ENCODE measurements around the gene RNF40.

Gene RNF40

GRCh38 chr16:30740364-30741251 is 21.5 kb upstream of the RNF40 start:
- DNase-seq = no peak

DNA sequence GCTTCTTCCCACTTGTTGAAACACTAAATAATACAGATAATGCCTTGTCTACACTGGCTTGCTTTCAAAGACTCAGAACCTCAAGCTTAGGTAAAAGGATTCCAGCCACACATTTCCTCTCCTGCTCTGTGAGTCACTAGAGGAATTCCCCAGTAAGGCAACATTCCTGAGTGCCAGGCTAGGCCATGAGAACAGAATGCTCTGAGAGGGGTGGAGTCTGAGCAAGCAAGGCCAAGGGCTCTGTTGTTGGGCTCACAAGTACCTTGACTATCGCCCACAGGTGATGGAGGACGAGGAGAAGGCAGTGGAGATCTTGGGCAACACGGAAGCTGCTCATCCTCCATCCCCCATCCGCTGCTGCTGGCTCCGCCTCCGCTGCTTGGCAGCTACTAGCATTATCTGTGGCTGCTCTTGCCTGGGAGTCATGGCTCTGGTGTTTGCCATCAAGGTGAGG is 20.6 kb upstream of the RNF40 start:
- no peak for DNase-seq

- no peak for DNase-seq
These were observed 18.4 kb upstream of the RNF40 start for GRCh38 chr16:30743716-30744115.

GRCh38 chr16:30744183-30744582 is 17.9 kb upstream of the RNF40 start:
- no peak for DNase-seq

GRCh38 chr16:30745082-30745481 is 17.0 kb upstream of the RNF40 start:
- no peak for DNase-seq

DNA sequence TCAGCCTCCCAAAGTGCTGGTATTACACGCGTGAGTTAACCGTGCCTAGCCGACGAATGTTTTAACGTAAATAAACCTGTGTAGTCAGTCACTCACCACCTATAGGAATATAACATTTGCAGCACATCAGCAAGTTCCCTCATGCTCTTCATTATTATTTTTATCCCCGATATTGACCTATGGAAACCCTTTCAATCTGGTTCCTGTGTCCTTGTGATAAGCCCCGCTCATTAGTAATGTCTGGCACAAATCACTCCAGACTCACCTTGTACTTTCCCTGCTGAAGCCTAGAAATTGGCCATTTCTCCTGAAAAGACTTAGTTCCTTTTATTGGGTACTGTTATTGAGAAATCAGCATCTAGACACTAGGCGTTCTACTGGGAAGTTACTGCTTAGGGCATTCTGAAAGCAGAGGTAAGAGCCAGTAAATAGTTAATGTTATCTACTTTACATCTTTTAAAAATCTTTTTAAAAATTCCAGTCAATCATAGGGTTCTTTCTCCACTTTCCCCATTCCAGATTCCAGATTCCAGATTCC is 15.4 kb upstream of the RNF40 start:
- DNase-seq = no peak

DNA sequence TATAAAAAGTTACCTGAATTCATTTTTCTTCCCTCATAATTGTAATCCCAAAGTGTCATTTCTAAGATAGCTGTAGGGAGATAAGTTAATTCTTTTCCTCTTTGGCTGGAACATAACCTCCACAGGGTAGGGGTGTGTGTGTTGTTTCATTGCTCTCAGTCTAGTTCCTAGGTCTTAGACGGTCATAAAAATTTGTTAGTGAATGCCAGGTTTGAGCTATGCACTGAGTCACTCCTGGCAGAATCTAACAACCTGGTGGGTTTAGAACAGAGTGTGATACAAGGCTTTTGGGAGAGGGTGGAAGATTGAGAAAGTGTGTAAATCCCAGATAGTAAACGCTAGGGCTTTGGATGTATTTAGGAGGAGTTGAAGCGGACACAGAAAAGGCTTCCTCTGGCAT is 14.8 kb upstream of the RNF40 start:
- DNase-seq = no peak

DNA sequence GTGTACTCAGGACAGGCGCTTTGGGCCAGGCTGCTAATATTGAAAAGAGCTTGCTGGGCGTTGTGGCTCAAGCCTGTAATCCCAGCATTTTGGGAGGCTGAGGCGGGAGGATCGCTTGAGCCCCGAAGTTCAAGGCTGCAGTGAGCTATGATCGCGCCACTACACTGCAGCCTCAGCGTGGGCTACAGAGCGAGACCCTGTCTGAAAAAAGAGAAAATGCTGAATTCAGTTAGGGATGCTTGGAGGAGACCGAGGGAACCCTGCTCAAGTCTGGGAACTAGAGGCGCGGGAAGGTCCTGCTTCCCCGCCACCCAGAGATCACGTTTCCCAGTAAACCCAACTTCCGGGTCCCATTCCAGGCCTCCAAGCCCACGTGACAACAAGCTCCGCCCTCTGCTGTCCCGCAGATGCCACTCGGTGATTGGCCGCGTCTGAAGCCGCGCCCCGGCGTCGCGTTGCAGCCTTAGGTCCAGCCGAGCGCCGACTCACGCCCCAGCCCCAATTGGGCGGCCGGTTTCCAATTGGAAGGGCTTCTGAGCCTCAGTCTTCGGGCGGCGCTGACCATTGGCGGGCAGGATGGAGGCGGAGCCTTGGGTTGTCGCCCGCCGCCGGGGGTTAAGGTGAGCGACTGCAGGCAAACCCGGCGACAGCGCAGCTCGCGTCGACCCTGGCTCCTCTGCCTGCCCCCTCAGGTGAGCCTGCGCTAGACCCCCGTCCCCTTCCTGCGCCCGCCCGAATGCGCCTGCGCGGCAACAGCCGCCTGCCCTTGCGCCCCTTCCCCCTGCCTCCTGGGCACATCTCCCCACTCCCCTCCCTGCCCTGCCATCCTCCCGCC is 14.1 kb upstream of the RNF40 start, which contains the start of gene PHKG2:
Gene PHKG2 (plus strand): TSS at position 627 of the 835 bp plus-strand sequence. CDS start 396 bp downstream, outside the sequence.
- DNase-seq = peak; percentile 89 to 95

DNA sequence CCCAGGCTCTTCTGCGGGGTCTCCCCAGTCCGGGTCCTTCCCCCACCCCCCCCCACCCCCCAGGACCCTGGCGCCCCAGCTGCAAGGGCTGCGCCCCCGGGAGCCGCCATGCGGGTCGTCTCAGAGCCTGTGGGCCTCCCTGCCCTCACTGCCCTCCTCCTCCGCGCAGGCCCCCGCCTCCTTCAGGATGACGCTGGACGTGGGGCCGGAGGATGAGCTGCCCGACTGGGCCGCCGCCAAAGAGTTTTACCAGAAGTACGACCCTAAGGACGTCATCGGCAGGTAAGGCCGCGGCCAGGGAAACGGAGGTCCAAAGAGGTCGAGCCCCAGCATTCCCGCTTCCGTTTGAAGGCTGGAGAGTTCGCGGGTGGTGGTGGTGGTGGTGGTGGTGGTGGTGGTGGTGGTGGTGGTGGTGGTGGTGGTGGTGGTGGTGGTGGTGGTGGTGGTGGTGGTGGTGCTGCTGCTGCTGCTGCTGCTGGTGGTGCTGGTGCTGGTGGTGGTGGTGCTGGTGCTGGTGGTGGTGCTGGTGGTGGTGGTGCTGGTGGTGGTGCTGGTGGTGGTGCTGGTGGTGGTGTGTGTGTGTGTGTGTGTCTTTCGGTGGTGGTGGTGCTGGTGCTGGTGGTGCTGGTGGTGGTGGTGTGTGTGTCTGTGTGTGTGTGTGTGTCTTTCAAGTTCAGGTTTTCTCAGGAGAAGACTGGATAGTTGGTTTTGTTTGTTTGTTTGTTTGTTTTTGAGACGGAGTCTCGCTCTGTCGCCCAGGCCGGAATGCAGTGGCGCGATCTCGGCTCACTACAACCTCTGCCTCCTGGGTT is 13.3 kb upstream of the RNF40 start:
- no peak for DNase-seq

DNA sequence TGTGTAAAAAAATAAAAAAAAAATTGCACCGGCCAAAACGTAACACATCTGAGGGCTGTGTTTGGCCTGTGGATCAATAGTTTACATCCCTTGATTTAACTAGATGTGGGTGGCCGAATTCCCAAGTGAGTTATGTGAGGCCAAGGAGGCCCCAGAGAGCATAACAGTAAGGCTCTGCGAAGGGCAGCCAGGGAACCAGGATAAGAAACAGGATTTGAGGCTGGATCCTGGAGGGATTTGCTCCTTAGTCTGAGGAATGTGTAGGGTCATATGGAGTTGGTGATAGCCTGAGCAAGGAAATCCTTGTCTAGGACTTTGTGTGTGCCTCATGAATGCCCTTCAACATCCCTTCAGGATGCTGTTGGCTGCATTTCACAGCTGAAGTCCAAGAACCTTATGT is 11.9 kb upstream of the RNF40 start:
- DNase-seq = no peak

- no peak for DNase-seq
These were observed 11.2 kb upstream of the RNF40 start for GRCh38 chr16:30750876-30751465.

DNA sequence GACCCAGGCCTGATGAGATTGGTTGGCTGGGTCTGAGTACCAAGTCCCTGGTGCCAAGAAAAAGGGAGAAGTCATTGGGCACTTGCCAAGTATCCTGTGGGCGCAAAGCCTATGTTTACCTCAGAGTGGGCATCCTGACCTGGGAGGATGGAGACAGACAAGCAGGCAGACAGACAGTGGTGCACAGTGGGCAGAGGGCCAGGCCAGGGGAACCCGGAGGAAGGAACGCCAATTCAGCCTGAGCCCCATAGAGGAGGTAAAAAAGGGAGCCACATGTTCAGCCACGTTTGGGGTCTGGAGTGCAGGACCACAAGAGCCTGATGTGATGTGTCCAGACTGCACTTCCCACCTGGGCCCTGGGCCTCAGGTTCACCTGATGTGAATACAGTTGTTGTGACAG is 8.5 kb upstream of the RNF40 start:
- DNase-seq = no peak

DNA sequence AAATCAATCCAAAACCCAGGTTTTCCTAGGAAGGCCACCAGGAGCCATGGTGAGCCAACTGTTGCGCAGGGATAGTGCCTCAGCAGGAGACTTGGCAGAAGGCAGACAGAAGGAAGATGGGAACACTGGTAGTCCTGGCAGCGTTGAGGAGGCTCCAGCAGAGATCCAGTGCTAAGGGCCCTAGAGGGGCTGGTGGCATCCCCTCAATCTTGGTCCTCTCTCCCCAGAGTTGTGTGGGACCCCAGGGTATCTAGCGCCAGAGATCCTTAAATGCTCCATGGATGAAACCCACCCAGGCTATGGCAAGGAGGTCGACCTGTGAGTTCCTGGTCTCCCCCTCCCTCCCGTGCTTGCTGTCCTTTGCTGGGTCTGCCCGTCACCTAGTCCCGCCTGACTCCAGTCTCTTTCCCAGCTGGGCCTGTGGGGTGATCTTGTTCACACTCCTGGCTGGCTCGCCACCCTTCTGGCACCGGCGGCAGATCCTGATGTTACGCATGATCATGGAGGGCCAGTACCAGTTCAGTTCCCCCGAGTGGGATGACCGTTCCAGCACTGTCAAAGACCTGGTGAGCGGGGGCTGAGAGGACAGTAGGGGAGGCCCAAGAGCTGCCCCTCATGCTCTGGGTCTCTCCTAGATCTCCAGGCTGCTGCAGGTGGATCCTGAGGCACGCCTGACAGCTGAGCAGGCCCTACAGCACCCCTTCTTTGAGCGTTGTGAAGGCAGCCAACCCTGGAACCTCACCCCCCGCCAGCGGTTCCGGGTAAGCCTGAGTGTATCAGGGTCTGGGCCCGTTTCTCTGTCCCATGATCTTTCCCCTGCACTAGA is 6.0 kb upstream of the RNF40 start:
- DNase-seq = no peak

- no peak for DNase-seq
These were observed 5.4 kb upstream of the RNF40 start for GRCh38 chr16:30756781-30757100.

GRCh38 chr16:30757316-30757715 is 4.8 kb upstream of the RNF40 start:
- no peak for DNase-seq

DNA sequence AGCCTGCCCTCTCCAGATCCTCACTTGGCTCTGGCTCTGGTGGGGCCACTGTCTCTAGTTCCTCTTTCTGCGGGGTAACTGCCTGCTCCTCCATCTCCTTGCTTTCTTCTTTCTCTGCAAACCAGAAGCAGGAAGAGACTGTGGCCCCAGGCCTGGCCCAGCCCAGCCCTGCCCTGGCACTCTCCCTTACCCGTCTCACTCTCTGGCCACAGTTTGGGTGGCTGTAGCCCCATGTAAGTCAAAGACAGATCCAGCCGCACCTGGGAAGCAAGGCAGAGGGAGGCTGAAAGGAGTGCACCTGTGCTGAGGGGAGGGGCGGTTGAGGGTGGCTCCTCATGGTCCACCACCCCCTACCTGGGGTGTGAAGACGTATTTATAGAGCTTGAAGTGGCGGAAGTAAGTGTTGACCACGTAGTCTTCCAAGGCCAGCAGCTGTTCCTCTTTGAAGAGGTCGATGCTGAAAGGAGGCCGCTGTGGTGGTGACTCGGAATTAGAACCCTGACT is 3.1 kb upstream of the RNF40 start:
- DNase-seq = no peak

DNA sequence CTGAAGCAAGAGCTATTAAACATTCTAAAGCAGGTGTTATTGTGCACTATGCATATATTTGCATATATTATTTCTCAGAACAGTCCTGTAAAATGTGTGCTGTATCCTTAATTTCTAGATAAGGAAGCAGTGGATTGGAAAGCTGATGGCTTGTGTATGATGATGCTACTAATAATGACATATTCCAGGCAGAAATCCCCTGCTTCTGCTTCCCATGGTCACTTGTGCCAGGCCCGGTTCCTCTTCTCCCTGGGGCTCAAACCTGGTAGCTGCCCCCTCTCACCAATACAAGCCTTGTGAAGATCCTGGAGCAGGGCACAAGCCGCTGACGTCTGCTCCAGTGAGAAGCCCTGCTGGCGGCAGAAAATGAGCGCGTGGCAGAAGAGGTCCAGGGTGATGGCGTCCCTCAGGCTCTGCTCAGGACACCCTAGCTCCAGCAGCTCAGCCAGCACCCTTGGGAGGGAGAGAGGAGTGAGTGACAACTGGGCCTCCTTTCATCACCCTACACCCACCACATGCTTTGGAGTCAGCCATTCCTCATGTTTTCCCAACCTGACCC is 2.0 kb upstream of the RNF40 start:
- no peak for DNase-seq

- no peak for DNase-seq
These were observed 1.3 kb upstream of the RNF40 start for GRCh38 chr16:30760577-30761426.

DNA sequence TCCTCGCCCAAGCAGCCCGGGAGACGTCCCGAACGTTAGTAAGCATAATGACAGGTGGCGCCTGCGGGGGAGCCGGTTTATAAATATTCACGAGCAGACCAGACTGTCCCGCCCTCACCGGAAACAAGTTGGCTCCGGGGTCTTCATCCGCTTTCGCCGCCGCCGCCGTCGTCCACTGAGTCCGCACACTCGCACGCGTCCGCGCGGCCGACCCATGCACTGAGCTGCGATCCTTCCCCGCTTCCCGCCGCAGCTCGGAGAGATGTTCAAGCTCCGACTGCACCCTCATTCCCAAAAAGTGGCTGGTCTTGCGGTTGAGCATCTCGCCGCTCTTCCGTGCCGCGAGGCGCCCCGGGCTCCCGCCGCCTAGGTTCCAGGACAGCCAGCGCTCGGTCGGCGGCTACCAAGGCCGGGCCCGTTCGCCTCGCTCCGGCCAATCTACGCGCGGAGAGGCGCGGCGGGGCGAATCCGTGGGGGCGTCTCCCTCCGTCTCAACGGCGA is 645 bp upstream of the RNF40 start:
- peak; percentile 30 to 42 for DNase-seq
